SK-N-SH treated with all-trans-retinoic acid at 6 μM for 48 hours (cell line): Measurements from ENCODE around the gene PYY.

Experiments
- ISL1 ChIP-seq: fragments of 250-450 bp; sonication (Bioruptor Pico); IDR thresholded peaks from 2 replicates; pipeline ENCODE4 v2.1.2; 2022; ENCODE audit warnings: mild to moderate bottlenecking, moderate library complexity
- OSR1 ChIP-seq: fragments of 250-450 bp; sonication (Bioruptor Pico); IDR thresholded peaks from 2 replicates; pipeline ENCODE4 v1.8.0; 2022; ENCODE audit warnings: moderate library complexity, mild to moderate bottlenecking, inconsistent platforms
- PPARA ChIP-seq: fragments of 250-450 bp; sonication (Bioruptor Pico); IDR thresholded peaks from 2 replicates; pipeline ENCODE4 v1.5.0; 2020; ENCODE audit warnings: mild to moderate bottlenecking, borderline replicate concordance
- TOX ChIP-seq: fragments of 250-450 bp; sonication (Bioruptor Pico); IDR thresholded peaks from 2 replicates; pipeline ENCODE4 v1.8.0; 2021; ENCODE audit warnings: mild to moderate bottlenecking, moderate library complexity, borderline replicate concordance
- ZFP30 ChIP-seq: fragments of 450-650 bp; formaldehyde crosslinking; IDR thresholded peaks from 2 replicates; pipeline ENCODE4 v1.5.0; 2022; ENCODE audit warnings: mild to moderate bottlenecking, moderate library complexity
- ZNF70 ChIP-seq: fragments of 450-650 bp; formaldehyde crosslinking; IDR thresholded peaks from 2 replicates; pipeline ENCODE4 v1.5.0; 2020; ENCODE audit warnings: mild to moderate bottlenecking, moderate library complexity
- ZNF8 ChIP-seq: fragments of 450-650 bp; formaldehyde crosslinking; IDR thresholded peaks from 2 replicates; pipeline ENCODE4 v1.5.0; 2020; ENCODE audit warnings: mild to moderate bottlenecking, moderate library complexity
- TF ChIP-seq, protein P1 (sequence below): fragments of 250-450 bp; sonication (Bioruptor Pico); IDR thresholded peaks from 2 replicates; pipeline ENCODE4 v1.8.0; 2020; ENCODE audit warnings: mild to moderate bottlenecking, moderate library complexity, borderline replicate concordance
- TF ChIP-seq, protein P2 (sequence below): fragments of 250-450 bp; sonication (Bioruptor Pico); IDR thresholded peaks from 2 replicates; pipeline ENCODE4 v1.5.1; 2020; ENCODE audit warnings: low read depth, mild to moderate bottlenecking, moderate library complexity
- TF ChIP-seq, protein P3 (sequence below): fragments of 250-450 bp; sonication (Bioruptor Pico); IDR thresholded peaks from 2 replicates; pipeline ENCODE4 v1.5.0; 2020; ENCODE audit warnings: mild to moderate bottlenecking, moderate library complexity

DNA sequence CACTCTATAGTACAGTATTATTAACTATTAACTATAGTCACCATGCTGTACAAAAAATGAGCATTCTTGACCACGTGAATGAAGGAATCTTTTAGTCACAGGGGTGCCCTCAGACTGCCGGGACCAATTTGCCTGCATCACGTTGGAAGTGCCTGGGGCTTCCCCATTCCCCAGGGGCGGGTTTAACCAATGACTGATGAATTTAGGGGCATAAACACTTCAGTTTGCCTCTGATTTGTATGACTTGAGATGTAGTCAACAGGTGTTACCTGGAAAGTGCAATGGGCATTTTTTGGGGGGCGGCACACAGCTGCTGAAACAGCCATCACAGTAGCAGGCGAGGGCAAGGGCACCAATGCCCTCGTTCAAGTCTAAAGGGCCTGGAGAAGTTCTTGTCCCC is 8.7 kb upstream of the PYY start:
- TF ChIP-seq ISL1 (no peak), ZFP30 (CRISPR knock-in tag) (no peak), PPARA (CRISPR knock-in tag) (no peak), ZNF8 (CRISPR knock-in tag) (no peak), ZNF70 (CRISPR knock-in tag) (no peak), OSR1 (CRISPR knock-in tag) (no peak), TOX (CRISPR knock-in tag) (no peak)
- TF ChIP-seq, protein P1, sequence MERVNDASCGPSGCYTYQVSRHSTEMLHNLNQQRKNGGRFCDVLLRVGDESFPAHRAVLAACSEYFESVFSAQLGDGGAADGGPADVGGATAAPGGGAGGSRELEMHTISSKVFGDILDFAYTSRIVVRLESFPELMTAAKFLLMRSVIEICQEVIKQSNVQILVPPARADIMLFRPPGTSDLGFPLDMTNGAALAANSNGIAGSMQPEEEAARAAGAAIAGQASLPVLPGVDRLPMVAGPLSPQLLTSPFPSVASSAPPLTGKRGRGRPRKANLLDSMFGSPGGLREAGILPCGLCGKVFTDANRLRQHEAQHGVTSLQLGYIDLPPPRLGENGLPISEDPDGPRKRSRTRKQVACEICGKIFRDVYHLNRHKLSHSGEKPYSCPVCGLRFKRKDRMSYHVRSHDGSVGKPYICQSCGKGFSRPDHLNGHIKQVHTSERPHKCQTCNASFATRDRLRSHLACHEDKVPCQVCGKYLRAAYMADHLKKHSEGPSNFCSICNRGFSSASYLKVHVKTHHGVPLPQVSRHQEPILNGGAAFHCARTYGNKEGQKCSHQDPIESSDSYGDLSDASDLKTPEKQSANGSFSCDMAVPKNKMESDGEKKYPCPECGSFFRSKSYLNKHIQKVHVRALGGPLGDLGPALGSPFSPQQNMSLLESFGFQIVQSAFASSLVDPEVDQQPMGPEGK = no peak
- TF ChIP-seq, protein P2, sequence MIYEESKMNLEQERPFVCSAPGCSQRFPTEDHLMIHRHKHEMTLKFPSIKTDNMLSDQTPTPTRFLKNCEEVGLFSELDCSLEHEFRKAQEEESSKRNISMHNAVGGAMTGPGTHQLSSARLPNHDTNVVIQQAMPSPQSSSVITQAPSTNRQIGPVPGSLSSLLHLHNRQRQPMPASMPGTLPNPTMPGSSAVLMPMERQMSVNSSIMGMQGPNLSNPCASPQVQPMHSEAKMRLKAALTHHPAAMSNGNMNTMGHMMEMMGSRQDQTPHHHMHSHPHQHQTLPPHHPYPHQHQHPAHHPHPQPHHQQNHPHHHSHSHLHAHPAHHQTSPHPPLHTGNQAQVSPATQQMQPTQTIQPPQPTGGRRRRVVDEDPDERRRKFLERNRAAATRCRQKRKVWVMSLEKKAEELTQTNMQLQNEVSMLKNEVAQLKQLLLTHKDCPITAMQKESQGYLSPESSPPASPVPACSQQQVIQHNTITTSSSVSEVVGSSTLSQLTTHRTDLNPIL (CRISPR knock-in tag) = no peak
- TF ChIP-seq, protein P3, sequence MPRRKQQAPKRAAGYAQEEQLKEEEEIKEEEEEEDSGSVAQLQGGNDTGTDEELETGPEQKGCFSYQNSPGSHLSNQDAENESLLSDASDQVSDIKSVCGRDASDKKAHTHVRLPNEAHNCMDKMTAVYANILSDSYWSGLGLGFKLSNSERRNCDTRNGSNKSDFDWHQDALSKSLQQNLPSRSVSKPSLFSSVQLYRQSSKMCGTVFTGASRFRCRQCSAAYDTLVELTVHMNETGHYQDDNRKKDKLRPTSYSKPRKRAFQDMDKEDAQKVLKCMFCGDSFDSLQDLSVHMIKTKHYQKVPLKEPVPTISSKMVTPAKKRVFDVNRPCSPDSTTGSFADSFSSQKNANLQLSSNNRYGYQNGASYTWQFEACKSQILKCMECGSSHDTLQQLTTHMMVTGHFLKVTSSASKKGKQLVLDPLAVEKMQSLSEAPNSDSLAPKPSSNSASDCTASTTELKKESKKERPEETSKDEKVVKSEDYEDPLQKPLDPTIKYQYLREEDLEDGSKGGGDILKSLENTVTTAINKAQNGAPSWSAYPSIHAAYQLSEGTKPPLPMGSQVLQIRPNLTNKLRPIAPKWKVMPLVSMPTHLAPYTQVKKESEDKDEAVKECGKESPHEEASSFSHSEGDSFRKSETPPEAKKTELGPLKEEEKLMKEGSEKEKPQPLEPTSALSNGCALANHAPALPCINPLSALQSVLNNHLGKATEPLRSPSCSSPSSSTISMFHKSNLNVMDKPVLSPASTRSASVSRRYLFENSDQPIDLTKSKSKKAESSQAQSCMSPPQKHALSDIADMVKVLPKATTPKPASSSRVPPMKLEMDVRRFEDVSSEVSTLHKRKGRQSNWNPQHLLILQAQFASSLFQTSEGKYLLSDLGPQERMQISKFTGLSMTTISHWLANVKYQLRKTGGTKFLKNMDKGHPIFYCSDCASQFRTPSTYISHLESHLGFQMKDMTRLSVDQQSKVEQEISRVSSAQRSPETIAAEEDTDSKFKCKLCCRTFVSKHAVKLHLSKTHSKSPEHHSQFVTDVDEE (CRISPR knock-in tag) = no peak
